Measurements from ENCODE around the gene DMXL1.

The DMXL1 gene

GRCh38 chr5:119290607-119291006 lies 219.7 kb downstream of the DMXL1 start:
- no peak for DNase-seq

- DNase-seq: no peak
Measured at GRCh38 chr5:119291056-119291455, 220.2 kb downstream of the DMXL1 start.

GRCh38 chr5:119291877-119292276 lies 221.0 kb downstream of the DMXL1 start:
- DNase-seq: no peak

GRCh38 chr5:119292701-119293515 lies 222.0 kb downstream of the DMXL1 start:
- DNase-seq: no peak

- DNase-seq: no peak
Measured at GRCh38 chr5:119293516-119293829, 222.6 kb downstream of the DMXL1 start.
